ENCODE measurements around the gene SYNE3.

- no peak for TF ChIP-seq POLR2AphosphoS5 (IDR thresholded peaks at IDR 0.05)
- TF ChIP-seq, protein P1, sequence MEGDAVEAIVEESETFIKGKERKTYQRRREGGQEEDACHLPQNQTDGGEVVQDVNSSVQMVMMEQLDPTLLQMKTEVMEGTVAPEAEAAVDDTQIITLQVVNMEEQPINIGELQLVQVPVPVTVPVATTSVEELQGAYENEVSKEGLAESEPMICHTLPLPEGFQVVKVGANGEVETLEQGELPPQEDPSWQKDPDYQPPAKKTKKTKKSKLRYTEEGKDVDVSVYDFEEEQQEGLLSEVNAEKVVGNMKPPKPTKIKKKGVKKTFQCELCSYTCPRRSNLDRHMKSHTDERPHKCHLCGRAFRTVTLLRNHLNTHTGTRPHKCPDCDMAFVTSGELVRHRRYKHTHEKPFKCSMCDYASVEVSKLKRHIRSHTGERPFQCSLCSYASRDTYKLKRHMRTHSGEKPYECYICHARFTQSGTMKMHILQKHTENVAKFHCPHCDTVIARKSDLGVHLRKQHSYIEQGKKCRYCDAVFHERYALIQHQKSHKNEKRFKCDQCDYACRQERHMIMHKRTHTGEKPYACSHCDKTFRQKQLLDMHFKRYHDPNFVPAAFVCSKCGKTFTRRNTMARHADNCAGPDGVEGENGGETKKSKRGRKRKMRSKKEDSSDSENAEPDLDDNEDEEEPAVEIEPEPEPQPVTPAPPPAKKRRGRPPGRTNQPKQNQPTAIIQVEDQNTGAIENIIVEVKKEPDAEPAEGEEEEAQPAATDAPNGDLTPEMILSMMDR (IDR thresholded peaks at IDR 0.05), result no peak
Measured at GRCh38 chr14:95497561-95498011, 18.9 kb downstream of the SYNE3 start.

Data from prostate gland (tissue), 2 donors.